ENCODE data around the gene CRTAC1.

The CRTAC1 gene

DNA sequence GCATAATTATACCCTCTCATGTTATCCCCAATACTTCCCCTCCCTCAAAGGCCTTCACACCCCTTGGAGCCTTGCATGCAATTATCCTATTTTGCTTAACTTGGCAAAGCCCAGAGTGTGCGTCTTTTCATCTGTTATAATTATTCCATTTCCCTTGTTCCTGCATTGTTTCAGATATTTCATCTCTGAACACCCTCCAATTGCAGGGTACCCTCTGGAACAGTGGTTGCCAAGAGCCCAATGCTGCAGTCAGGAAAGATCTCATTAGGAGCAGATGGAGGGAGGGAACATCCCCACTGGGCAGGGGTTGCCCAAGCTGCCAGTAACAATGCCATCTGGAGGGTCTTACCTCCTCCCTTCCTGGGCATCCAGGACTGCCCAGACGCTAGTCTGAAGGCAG lies 199.2 kb downstream of the CRTAC1 start:
- no peak overlapping the region for H3K27ac ChIP-seq
- TF ChIP-seq, protein P1, sequence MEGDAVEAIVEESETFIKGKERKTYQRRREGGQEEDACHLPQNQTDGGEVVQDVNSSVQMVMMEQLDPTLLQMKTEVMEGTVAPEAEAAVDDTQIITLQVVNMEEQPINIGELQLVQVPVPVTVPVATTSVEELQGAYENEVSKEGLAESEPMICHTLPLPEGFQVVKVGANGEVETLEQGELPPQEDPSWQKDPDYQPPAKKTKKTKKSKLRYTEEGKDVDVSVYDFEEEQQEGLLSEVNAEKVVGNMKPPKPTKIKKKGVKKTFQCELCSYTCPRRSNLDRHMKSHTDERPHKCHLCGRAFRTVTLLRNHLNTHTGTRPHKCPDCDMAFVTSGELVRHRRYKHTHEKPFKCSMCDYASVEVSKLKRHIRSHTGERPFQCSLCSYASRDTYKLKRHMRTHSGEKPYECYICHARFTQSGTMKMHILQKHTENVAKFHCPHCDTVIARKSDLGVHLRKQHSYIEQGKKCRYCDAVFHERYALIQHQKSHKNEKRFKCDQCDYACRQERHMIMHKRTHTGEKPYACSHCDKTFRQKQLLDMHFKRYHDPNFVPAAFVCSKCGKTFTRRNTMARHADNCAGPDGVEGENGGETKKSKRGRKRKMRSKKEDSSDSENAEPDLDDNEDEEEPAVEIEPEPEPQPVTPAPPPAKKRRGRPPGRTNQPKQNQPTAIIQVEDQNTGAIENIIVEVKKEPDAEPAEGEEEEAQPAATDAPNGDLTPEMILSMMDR (conservative IDR thresholded peaks at IDR 0.05): no peak

DNA sequence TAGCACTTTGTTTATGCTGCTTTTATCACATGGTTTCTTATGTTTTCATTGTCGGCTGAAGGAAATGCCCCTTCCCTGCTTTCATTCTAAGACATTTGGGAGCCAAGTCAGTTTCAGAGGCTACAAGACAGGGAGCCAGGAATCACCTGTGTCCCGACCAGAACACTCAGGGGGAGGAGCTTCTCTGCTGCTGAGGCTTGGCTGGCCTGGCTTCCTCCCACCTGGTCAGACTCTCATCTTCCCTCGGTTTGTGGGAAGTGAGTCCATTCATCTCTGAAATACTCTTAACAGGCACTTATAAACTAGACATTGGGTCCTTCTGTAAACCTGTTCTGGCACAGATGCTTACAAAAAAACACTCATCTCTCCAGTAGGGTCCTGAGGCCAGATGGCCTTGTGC lies 200.4 kb downstream of the CRTAC1 start:
- TF ChIP-seq, protein P1 (conservative IDR thresholded peaks at IDR 0.05): no peak
- TF ChIP-seq ZFX (IDR thresholded peaks at IDR 0.05): no peak
- H3K27ac ChIP-seq: no peak overlapping the region

DNA sequence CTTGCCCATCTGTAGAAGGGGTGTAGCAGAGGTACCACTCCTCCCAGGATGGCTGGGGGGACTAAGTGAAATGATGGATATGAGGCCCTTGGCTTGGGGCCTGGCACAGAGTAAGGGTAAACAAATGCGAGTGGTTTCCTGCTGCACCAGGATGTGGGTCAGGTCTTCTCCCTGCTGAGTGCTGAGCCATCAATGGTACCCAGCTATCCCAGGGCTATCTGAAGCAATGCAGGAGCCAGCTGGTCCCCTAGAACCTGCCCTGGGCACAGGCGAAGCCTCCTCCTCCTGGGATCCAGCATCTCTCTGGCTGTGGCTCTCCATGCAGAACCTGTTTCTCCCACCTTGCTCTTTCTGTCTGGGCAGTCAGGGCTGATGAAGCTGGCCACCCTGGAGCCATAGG lies 201.7 kb downstream of the CRTAC1 start:
- H3K27ac ChIP-seq: no peak overlapping the region
- TF ChIP-seq, protein P1 (conservative IDR thresholded peaks at IDR 0.05): no peak
- TF ChIP-seq ZFX (IDR thresholded peaks at IDR 0.05): no peak

DNA sequence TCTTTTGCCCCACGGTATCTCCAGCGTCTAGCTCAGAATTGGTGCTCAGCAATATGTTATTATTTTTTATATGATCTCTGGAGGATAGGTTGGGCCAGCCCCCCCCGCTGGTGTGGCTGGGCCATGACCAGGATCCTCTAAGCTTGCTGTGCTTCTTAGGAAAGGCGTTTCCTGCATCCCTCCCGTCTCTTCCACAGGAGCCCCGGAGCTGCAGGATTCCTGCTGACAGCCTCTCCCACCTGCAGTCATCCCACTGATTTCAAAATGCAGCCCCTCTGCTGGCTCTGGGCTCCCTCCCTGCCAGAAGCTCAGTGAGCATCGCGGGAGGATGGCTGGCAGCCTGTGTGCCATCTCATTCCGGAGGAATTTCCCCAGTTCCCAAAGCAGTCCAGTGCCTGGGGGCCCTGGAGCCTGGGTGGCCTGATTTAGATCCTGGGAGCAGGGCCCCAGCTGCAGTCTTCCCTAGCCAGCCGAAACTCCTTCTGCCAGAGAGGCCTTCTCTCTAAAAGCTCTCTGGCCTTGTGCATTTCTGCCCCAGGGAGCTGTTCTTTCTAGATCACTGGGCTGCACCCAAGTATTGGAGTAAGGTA lies 202.6 kb downstream of the CRTAC1 start:
- TF ChIP-seq, protein P1 (conservative IDR thresholded peaks at IDR 0.05): no peak
- no peak for TF ChIP-seq ZFX (IDR thresholded peaks at IDR 0.05)
- no peak overlapping the region for H3K27ac ChIP-seq

DNA sequence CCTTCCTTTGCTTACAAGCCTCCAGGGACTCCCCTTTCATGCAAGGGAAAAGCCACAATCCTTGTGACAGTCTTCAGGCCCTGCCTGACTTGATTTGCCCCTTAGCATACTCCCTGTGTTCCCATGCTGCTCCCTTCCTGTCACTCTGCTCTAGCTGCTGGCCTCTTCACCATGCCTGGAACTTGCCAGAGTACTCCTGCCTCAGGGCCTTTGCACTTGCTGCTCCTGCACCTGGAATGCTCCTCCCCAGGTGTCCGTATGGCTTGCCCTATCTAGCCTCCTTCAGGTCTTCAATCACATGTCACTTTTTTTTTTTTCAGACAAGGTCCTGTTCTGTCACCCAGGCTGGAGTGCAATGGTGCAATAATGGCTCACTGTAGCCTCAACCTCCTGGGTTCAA lies 203.5 kb downstream of the CRTAC1 start:
- H3K27ac ChIP-seq: no peak overlapping the region
- TF ChIP-seq, protein P1 (conservative IDR thresholded peaks at IDR 0.05): no peak
- no peak for TF ChIP-seq ZFX (IDR thresholded peaks at IDR 0.05)

DNA sequence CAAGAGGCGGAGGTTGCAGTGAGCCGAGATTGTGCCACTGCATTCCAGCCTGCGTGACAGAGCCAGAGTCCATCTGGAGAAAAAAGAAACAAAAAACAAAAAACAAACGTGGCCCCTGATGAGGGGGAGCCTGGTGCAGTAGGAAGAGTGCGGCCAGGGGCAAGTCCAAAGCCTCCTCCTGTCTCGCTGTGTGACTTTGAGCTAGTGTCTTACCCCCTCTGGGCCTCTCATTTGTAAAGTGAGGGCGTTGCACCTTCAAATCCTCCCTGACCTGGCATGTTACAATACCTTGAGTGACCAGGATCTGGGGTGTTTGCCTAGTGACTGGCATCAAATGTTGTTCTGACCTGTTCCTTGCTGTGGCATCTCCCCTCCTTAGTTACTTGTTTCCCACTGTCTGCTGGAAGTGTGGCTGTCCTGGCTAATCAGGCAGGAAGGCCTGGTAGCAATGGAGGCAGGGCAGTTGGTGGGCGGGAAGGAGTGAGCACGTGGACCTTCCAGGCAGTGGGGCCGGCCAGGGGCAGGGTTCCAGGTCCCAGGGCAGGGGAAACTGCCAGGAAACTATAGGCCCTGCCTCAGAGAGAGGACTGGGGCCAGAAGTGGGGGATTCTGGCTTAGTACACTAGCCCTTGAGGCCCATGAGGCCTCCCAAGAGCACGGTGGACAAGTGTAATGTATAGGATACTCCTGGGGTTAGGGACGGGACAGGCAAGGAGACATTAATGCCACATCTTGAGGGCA lies 205.2 kb downstream of the CRTAC1 start:
- no peak overlapping the region for H3K27ac ChIP-seq
- TF ChIP-seq ZFX (IDR thresholded peaks at IDR 0.05): no peak
- TF ChIP-seq, protein P1 (conservative IDR thresholded peaks at IDR 0.05): no peak

DNA sequence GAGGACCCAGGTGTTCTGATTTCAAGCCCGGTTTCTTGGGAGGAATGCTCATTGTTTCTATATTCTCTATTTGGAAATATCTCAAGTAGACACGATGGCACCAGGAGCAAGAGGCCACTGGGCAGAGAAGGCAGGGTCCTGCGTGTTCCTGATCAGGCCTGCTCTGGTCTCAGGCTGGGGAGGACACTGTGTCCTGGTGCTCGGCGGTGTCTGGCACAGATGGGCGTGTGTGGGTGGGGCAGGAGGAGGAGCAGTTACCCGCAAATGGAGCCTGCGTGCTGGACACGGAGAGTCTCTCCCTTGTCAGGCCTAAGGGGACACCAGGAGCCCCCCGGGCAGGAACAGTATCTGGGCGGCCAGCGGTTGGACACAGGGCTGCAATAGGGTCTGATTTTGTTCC lies 206.7 kb downstream of the CRTAC1 start:
- TF ChIP-seq ZFX (IDR thresholded peaks at IDR 0.05): no peak
- TF ChIP-seq, protein P1 (conservative IDR thresholded peaks at IDR 0.05): no peak
- no peak overlapping the region for H3K27ac ChIP-seq
